KOPT-K1 (cell line): ENCODE results near the gene GATD1.

ENCODE experiments used
- H3K27ac ChIP-seq: fragments of 200-600 bp; sonication (generic); 2 replicates; pipeline ENCODE4 v1.5.1; 2016; ENCODE audit warnings: antibody characterized with exemption, mild to moderate bottlenecking, low read depth, low read length; ENCODE audit not compliant: poor library complexity, severe bottlenecking
- H3K36me3 ChIP-seq: fragments of 200-600 bp; sonication (generic); 2 replicates; pipeline ENCODE4 v1.5.1; 2017; ENCODE audit warnings: antibody characterized with exemption, mild to moderate bottlenecking, low read length, moderate library complexity; ENCODE audit not compliant: insufficient read depth
- H3K9me3 ChIP-seq: fragments of 200-600 bp; sonication (generic); 2 replicates; pipeline ENCODE4 v1.5.1; 2017; ENCODE audit warnings: antibody characterized with exemption, low read length, mild to moderate bottlenecking; ENCODE audit not compliant: insufficient read depth, poor library complexity, severe bottlenecking

The GATD1 gene

DNA sequence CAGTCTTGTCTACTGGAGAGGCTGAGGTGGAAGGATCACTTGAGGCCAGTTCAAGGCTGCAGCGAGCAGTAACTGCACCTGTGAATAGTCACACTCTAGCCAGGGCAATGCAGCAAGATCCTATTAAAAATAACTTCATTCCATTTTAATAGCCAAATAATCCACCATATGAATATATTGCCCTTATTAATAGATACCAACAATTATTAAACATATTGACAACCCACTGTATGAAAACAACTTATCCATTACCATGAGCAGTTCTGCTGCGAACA lies 10.4 kb downstream of the GATD1 start:
- Histone ChIP-seq H3K27ac (no peak overlapping the region), H3K9me3 (no peaks in the 10 kb centered on the region), H3K36me3 (peaks cover 79% of the 10 kb centered on the region)

DNA sequence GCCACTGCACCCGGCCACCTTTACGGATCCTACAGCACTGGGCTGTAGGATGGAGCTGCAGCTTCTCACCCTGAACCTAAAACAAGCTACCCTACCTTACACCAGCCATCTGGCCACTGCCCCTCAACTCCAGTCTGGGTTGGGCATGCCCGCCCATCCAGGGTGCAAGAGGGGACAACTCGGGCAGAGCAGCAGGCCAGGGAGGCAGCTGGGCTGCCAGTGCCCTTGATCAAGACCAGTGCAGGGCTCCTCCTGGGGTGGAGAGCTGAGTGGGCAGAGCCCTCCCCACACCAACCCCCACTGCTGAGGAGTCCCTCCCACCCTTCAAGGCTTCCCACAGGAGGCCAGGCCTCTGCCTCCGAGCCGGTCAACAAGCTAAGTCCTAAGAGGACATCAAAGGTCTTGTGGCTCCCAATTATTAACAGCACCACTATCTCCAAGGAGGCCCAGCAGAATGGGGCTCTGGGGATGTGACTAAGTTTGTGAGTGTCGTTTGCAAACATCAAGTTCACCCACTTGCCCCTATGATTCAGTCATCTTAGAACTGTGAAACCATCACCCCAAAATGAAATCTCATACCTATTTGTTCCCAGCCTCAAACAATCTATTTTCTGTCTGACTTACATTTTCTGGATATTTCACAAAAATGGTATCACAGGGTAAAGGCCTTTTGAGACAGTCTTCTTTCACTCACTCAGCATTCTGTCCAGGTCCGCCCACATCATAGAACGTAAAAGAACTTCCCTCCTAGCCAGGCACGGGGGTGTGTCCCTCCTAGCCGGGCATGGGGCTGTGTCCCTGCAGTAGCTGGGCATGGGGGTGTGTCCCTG lies 11.0 kb downstream of the GATD1 start:
- H3K27ac ChIP-seq = no peak overlapping the region
- H3K9me3 ChIP-seq = no peaks in the 10 kb centered on the region
- H3K36me3 ChIP-seq = peaks cover 79% of the 10 kb centered on the region

DNA sequence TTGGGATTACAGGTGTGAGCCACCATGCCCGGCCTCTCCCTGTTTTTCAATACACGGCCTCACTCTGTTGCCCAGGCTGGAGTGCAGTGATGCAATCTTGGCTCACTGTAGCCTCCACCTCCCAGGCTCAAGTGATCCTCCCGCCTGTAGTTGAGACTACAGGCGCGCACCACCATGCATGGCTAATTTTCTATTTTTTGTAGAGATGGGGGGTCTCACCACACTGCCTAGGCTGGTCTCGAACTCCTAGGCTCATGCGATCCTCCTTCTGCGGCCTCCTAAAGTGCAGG lies 11.5 kb downstream of the GATD1 start:
- Histone ChIP-seq H3K27ac (no peak overlapping the region), H3K9me3 (no peaks in the 10 kb centered on the region), H3K36me3 (peaks cover 79% of the 10 kb centered on the region)

DNA sequence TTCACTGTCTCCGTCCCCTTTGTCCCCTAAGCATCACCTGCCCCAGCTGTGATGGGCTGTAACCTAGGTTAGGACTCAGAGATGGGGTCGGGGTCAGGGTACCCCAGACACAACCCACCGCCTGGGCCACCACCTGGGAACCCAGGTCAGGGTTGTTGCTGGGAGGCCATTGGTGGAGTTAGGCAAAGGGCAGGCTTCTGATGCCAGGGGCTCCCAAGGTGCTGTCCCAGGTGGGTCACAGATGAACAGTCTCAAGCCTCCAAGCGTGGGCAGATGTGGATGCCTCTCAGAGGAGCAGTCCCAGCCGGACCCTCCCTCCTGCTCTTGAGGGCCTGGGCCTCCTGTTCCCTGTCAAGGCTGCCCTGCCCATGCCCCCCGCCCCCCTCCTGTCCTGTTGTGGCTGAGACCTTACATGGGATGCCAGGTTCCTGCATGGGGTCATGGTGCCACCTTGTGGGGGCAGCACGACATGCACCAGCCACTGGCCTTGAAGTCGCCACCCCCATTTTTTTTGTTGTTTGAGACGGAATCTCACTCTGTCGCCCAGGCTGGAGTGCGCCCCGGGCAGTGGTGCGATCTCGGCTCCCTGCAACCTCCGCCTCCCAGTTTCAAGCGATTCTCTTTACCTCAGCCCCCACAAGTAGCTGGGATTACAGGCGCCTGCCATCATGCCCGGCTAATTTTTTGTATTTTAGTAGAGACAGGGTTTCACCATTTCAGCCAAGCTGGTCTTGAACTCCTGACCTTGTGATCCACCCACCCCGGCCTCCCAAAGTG lies 12.1 kb downstream of the GATD1 start:
- Histone ChIP-seq H3K27ac (no peak overlapping the region), H3K36me3 (peaks cover 79% of the 10 kb centered on the region), H3K9me3 (no peaks in the 10 kb centered on the region)

DNA sequence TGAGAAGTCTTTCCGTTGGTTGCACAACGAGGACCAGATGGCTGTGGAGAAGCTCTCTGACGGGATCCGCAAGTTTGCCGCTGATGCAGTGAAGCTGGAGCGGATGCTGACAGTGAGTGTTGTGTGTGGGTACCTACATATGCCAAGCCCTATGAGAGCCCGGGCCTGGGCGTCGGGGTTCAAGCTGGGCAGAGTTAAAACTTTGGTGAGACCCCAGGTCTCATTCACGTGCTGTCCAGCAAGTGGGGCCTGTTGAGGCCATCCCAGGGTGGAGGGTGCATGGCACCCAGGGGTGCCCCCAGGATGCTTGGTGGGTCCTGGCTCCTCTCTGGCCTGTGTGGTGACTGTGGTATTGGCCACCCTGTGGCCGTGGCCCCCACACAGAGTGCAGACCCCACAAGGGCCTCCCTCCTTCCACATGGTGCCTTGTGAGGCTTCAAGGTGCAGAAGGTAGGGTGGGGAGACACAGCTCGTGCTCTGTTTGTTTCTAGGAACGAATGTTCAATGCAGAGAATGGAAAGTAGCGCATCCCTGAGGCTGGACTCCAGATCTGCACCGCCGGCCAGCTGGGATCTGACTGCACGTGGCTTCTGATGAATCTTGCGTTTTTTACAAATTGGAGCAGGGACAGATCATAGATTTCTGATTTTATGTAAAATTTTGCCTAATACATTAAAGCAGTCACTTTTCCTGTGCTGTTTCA lies 12.8 kb downstream of the GATD1 start:
- peaks cover 80% of the 10 kb centered on the region for H3K36me3 ChIP-seq
- H3K27ac ChIP-seq = no peak overlapping the region
- H3K9me3 ChIP-seq = no peaks in the 10 kb centered on the region

DNA sequence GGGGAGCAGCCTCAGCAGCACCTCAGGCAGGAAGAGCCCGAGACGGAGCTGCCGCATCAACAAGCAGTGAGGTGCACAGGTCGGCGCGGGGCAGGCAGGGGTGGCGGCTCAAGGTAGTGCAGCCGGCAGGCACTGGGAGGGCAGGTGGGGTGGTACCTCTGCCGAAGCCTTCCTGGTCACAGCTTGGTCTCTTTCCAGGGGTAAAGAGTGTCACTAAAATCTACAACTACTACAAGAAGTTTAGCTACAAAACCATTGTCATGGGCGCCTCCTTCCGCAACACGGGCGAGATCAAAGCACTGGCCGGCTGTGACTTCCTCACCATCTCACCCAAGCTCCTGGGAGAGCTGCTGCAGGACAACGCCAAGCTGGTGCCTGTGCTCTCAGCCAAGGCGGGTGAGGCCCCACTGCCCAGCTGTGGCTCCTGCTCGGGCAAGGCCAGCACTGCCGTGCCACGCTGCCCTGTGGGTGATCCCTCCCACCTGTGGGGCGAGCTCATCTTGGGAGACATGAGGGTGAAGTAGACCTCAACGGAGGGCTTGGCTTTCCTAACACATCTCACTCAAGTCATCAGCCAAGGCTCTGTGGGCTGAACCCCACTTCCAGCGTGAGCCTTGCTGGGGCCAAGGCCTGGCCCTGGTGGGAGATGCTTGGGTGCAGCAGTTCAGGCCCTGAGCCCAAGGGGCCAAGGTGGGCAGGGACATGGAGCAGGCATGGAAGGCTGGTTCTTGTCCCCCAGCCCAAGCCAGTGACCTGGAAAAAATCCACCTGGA lies 13.6 kb downstream of the GATD1 start:
- H3K36me3 ChIP-seq = peaks cover 87% of the 10 kb centered on the region
- no peak overlapping the region for H3K27ac ChIP-seq
- H3K9me3 ChIP-seq = no peaks in the 10 kb centered on the region

DNA sequence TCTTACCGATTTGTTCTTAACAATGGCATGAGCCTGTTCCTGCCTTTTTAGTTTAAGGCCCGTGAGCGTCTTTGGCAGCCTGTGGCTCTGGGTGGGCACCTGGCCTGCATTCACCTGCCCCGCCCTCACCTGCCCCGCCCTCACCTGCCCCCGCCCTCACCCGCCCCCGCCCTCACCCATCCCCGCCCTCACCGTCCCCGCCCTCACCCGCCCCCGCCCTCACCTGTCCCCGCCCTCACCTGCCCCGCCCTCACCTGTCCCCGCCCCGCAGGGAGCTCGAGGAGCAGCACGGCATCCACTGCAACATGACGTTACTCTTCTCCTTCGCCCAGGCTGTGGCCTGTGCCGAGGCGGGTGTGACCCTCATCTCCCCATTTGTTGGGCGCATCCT lies 14.2 kb downstream of the GATD1 start:
- peaks cover 93% of the 10 kb centered on the region for H3K36me3 ChIP-seq
- no peak overlapping the region for H3K27ac ChIP-seq

DNA sequence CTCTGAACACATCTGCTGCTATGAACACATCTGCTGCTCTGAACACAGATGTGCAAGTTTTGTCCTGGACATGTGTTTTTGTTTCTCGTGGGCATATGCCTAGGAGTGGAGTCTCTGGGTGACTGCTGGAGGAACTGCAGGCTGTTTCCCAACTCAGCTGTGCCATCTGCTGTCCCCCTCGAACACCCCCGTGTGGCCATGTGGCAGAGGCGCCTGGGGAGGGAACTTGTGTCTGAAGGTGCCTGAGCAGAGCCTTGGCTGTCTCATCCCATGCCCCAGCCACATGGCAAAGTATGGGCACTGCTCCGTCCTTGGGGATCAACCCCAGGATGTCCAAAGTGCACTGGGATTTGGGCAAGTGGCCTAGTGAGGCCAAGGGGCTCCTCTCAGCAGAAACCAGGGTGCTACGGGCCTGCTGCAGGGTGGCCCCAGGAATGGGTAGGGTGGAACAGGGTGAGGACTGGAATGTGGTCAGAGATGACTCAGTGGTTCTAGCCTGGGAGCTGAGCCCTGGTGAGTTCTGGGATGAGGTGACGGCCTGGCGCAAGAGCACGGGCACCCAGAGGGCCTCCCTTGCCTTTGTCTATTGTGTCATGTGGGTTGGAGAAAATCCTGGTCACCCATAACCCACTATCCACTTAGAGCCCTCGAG lies 14.7 kb downstream of the GATD1 start:
- H3K9me3 ChIP-seq = no peaks in the 10 kb centered on the region
- H3K27ac ChIP-seq = no peak overlapping the region
- peaks cover 98% of the 10 kb centered on the region for H3K36me3 ChIP-seq

More for the DNA sequence above, 14.2 kb downstream of the GATD1 start:
- H3K9me3 ChIP-seq = no peaks in the 10 kb centered on the region

DNA sequence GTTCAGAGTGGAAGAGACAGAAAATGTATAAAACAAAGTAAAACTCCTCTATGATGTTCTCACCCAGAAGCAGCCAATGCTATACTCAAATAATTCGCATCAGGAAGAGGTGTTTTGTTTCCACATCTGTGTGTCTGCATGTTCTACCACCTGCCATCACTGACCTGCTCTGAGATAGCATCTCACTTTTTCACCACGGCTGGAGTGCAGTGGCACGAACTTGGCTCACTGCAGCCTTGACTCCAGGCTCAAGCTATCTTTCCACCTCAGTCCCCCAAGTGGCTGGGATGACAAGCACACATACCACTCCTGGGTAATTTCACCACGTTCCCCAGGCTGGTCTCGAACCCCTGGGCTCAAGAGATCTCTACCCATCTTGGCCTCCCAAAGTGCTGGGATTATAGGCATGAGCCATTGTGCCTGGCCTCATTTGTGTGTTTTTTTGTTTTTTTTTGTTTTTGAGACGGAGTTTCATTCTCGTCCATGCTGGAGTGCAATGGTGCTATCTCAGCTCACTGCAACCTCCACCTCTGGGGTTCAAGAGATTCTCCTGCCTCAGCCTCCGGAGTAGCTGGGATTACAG lies 15.7 kb downstream of the GATD1 start:
- Histone ChIP-seq H3K9me3 (no peaks in the 10 kb centered on the region), H3K27ac (no peak overlapping the region), H3K36me3 (peaks cover 98% of the 10 kb centered on the region)

DNA sequence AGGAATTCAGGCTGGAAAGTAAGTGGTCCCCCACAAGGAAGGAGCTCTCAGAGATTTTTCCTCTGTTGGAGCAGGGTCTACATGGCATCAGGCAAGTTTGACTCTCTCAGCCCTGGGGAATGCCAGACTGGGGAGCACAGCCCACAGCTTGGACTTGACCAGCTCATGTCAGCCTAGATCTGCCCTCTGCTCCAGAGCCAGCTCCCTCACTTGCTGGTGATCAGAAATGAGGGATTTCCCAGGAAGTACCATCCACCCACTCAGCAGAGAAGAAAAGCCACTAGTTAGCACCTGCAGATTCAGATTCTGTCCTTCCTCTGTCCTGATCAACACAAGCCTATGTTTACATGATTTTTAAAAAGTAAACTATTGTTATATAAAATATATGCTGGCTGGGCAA lies 17.1 kb downstream of the GATD1 start:
- peaks cover 98% of the 10 kb centered on the region for H3K36me3 ChIP-seq
- no peak overlapping the region for H3K27ac ChIP-seq
- no peaks in the 10 kb centered on the region for H3K9me3 ChIP-seq

DNA sequence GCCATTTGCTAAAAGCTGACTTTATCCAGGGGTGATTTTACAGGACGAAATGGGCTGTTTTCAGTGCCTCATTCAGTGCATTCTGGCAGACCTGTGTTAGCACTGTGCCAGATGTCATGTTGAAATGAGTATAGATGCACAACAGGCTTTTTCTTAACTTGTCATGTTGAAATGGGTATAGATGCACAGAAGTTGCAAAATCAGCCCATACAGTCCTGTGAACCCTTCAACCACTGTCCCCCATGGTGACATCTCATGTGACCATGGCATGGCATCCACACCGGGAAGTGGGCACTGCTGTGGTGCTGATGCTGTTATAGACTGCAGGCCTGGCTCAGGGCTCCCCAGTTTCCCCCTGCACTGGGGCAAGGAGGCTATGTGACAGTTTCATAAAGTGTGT lies 27.6 kb downstream of the GATD1 start:
- Histone ChIP-seq H3K36me3 (peaks cover 9% of the 10 kb centered on the region; the same call in 1 of the 2 replicates), H3K9me3 (no peaks in the 10 kb centered on the region), H3K27ac (no peak overlapping the region)

DNA sequence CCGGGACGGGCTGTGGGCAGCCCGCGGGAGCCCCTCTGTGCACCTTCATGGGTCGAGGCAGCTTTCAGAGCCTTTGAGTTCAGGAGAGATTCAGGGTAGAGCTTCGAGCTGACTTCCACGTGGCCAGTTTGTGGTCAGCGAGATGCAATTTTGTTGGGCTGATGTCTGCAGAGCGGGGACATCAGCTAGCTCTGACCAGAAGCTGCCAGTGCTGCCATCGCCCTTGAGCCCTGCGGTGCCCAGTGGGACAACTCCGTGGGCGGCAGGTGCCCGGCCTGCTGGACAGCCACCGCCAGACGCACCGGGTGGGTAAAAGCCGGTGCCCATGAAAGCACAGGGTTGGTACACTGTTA lies 29.3 kb downstream of the GATD1 start:
- Histone ChIP-seq H3K36me3 (peaks cover 8% of the 10 kb centered on the region; the same call in 1 of the 2 replicates), H3K27ac (peak overlapping the region; percentile 63), H3K9me3 (no peaks in the 10 kb centered on the region)

DNA sequence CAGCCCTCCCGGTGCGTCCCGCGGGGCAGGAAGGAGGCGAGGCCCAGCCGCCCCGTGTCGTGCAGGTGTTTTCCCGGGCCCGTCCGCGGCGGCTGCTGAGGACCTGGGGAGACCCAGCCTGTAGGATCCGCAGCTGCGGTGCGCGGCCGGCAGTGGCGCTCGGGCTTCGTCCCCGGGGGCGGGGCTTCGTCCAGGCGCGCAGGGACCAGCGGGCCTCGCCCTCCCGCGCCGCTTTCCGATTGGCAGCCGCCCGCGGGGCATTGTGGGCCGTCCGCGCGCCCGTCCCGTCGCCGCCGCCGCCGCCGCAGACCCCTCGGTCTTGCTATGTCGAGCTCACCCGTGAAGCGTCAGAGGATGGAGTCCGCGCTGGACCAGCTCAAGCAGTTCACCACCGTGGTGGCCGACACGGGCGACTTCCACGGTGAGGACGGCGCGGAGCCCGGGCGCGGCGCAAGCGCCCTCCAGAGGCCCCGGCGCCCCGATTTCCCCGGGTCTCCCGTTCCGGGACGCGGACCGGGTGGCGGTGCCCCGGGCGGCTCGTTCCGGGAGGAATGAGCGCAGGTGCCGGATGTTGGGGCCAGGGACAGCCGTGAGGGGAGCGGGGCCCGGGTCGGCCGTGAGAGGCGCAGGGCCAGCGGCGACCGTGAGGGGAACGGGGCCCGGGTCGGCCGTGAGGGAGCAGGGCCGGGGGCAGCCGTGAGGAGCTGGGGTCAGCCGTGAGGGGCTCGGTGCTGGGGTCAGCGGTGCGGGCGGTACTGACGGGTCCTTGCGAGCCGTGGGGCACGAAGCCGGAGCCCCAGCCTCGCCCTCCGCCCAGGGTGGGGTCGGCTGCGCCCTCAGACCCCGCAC lies 29.9 kb downstream of the GATD1 start, which contains the start of gene TALDO1:
TALDO1 (plus strand) TSS at position 307 of the 849 bp plus-strand sequence; CDS start at position 325, 18 bp downstream.
- H3K36me3 ChIP-seq = peaks cover 2% of the 10 kb centered on the region; the same call in 1 of the 2 replicates
- H3K27ac ChIP-seq = peak within 1 kb of the TSS; percentile 63
- H3K9me3 ChIP-seq = no peaks in the 10 kb centered on the region
